K562 (cell line): ENCODE results near the gene ANKRD13B. TPM values are rescaled to one million over a fixed set of nuclear protein-coding genes. Genes with fewer than 3 reads are reported as not detected.

Source experiments
- ATAC-seq: fragments of 200-7000 bp; cut with Tn5 transposase; 3 replicates; pipeline ENCODE4 v1.9.1; 2020; ENCODE audit warnings: moderate library complexity
- BruUV-seq: library from RNA; stranded (reverse); fragments of 400-500 nt; replicated peaks from 2 replicates; lab custom pipeline; 2021; lab: Mats Ljungman, UMichigan
- CTCF ChIA-PET: fragments of 300-600 bp; formaldehyde crosslinking; extraction: SDS; loops from one replicate; lab custom pipeline; 2021; ENCODE audit warnings: low intra/inter-chr PET ratio; lab: Yijun Ruan, JAX
- POLR2A ChIA-PET: fragments of 300-600, 350-650 bp; sonication (Branson Sonifier 250); formaldehyde crosslinking; extraction: SDS; loops from one replicate; lab custom pipeline; 2021; ENCODE audit warnings: antibody characterized with exemption, inconsistent platforms; lab: Yijun Ruan, JAX
- DNase-seq, 4 experiments: peaks; one replicate each; pipeline versions ENCODE4 v3.0.0 to v3.0.0-alpha.2; 2011 to 2018; ENCODE audit warnings: low spot score in 3 of 4, mixed read lengths in 3 of 4; ENCODE audit errors: extremely low read depth in 1 of 4
- FAIRE-seq: peaks from 2 replicates; lab custom pipeline; 2011; peaks lifted over from hg19 to GRCh38; lab: Jason Lieb, UNC
- H2AFZ ChIP-seq: 2 replicates; pipeline ENCODE4 v1.6.0; 2011; ENCODE audit warnings: low read depth, low read length, control low read depth, inconsistent platforms
- H3K27ac ChIP-seq: fragments of 200-600 bp; 3 replicates; pipeline ENCODE4 v1.8.0; 2011; ENCODE audit warnings: low read depth, mild to moderate bottlenecking, control low read depth, inconsistent platforms, low read length, moderate library complexity, mixed read lengths; ENCODE audit errors: extremely low read depth
- H3K27me3 ChIP-seq, 2 experiments: fragments of 300-600 bp in 1 of 2; 2 replicates in 1 of 2; 3 replicates in 1 of 2; pipeline versions ENCODE4 v1.6.0 to v1.8.0; 2011; ENCODE audit warnings: inconsistent platforms in 2 of 2, low read length in 2 of 2, mild to moderate bottlenecking in 1 of 2, mixed read lengths in 1 of 2, moderate library complexity in 1 of 2; ENCODE audit not compliant: control insufficient read depth in 2 of 2, insufficient read depth in 2 of 2
- H3K36me3 ChIP-seq: fragments of 300-600 bp; 3 replicates; pipeline ENCODE4 v1.8.0; 2011; ENCODE audit warnings: mild to moderate bottlenecking, low read length, inconsistent platforms; ENCODE audit not compliant: control insufficient read depth, insufficient read depth
- H3K4me1 ChIP-seq, 2 experiments: fragments of 200-600 bp in 1 of 2; replicated peaks in 1 of 2; 2 replicates in 1 of 2; 3 replicates in 1 of 2; pipeline versions ENCODE4 v1.5.1 to v1.8.0; 2011; ENCODE audit warnings: inconsistent platforms in 2 of 2, low read length in 2 of 2, mild to moderate bottlenecking in 1 of 2, mixed read lengths in 1 of 2, moderate library complexity in 1 of 2; ENCODE audit not compliant: control insufficient read depth in 2 of 2, insufficient read depth in 2 of 2
- H3K4me2 ChIP-seq: 2 replicates; pipeline ENCODE4 v1.6.1; 2011; ENCODE audit warnings: low read length, control low read depth, inconsistent platforms, mixed read lengths; ENCODE audit not compliant: insufficient read depth
- H3K4me3 ChIP-seq: fragments of 200-600 bp; sonication (generic), shearing (Covaris generic); 2 replicates; pipeline ENCODE4 v1.5.1; 2016; ENCODE audit warnings: control low read depth, inconsistent platforms
- H3K79me2 ChIP-seq: fragments of 200-600 bp; 3 replicates; pipeline ENCODE4 v1.8.0; 2011; ENCODE audit warnings: low read length, inconsistent platforms; ENCODE audit not compliant: control insufficient read depth, insufficient read depth
- H3K9ac ChIP-seq, 2 experiments: 2 replicates each; pipeline versions ENCODE4 v1.6.0 to v1.6.1; 2011; ENCODE audit warnings: low read depth in 2 of 2, low read length in 2 of 2, control low read depth in 1 of 2, inconsistent platforms in 1 of 2, mild to moderate bottlenecking in 1 of 2, mixed read lengths in 1 of 2; ENCODE audit not compliant: insufficient read depth in 1 of 2
- H3K9me1 ChIP-seq: one replicate; pipeline ENCODE4 v1.6.0; 2011; ENCODE audit warnings: inconsistent platforms, mild to moderate bottlenecking, low read length, moderate library complexity; ENCODE audit not compliant: control insufficient read depth, insufficient read depth
- H3K9me3 ChIP-seq: replicated peaks from 2 replicates; pipeline ENCODE4 v1.5.1; 2011; ENCODE audit warnings: low read depth, low read length, inconsistent platforms; ENCODE audit not compliant: control insufficient read depth, insufficient read depth
- H4K20me1 ChIP-seq: replicated peaks from 2 replicates; pipeline ENCODE4 v1.6.1; 2011; ENCODE audit warnings: low read length, inconsistent platforms, mixed read lengths; ENCODE audit not compliant: control insufficient read depth, insufficient read depth
- ARID2 ChIP-seq: fragments of 450-650 bp; IDR thresholded peaks from 2 replicates; pipeline ENCODE4 v1.6.1; 2017; ENCODE audit warnings: antibody characterized with exemption, mild to moderate bottlenecking
- CEBPZ ChIP-seq: fragments of 150-350 bp; IDR thresholded peaks from 2 replicates; pipeline ENCODE4 v1.6.1; 2014; ENCODE audit warnings: low read depth, mild to moderate bottlenecking, low read length, borderline replicate concordance
- GTF2E2 ChIP-seq: fragments of 200-800 bp; sonication (Bioruptor generic); IDR thresholded peaks from 2 replicates; pipeline ENCODE4 v1.6.1; 2016; ENCODE audit warnings: missing genetic modification characterization, missing compliant biosample characterization
- HNRNPUL1 ChIP-seq: fragments of 200-400 bp; formaldehyde crosslinking; IDR thresholded peaks from 2 replicates; pipeline ENCODE4 v1.6.1; 2017; ENCODE audit warnings: low read length
- MAZ ChIP-seq, 2 experiments: fragments of 450-650 bp in 1 of 2; sonication (generic) in 1 of 2; formaldehyde crosslinking; IDR thresholded peaks in 1 of 2; conservative IDR thresholded peaks in 1 of 2; 2 replicates each; pipeline versions ENCODE4 v1.4.0 to v1.5.0; 2020; ENCODE audit warnings: mild to moderate bottlenecking in 1 of 2, missing genetic modification reagents in 1 of 2
- NCOA4 ChIP-seq: fragments of 450-650 bp; IDR thresholded peaks from 2 replicates; pipeline ENCODE4 v1.6.1; 2018; ENCODE audit warnings: mild to moderate bottlenecking; ENCODE audit not compliant: partially characterized antibody
- PHF8 ChIP-seq: fragments of 200-600 bp; sonication (generic); IDR thresholded peaks from 2 replicates; pipeline ENCODE4 v1.6.1; 2012; ENCODE audit warnings: mixed run types, mild to moderate bottlenecking, inconsistent platforms, low read length, moderate library complexity, borderline replicate concordance
- POLR2A ChIP-seq: fragments of 450-650 bp; conservative IDR thresholded peaks from 2 replicates; pipeline ENCODE4 v1.6.1; 2016
- RAD21 ChIP-seq, 2 experiments: fragments of 250-450 bp in 1 of 2; fragments of 450-650 bp in 1 of 2; sonication (Bioruptor Pico) in 1 of 2; formaldehyde crosslinking in 1 of 2; IDR thresholded peaks in 1 of 2; conservative IDR thresholded peaks in 1 of 2; 2 replicates each; pipeline versions ENCODE4 v1.4.0 to v1.8.0; 2020 to 2022; ENCODE audit warnings: mild to moderate bottlenecking in 2 of 2, moderate library complexity in 1 of 2
- SPI1 ChIP-seq: IDR thresholded peaks from 2 replicates; pipeline ENCODE4 v1.6.1; 2011; ENCODE audit warnings: low read depth, low read length, control low read depth, borderline replicate concordance
- SREBF2 ChIP-seq: sonication (generic); formaldehyde crosslinking; IDR thresholded peaks from 2 replicates; pipeline ENCODE4 v1.4.0; 2020; ENCODE audit warnings: mild to moderate bottlenecking, missing genetic modification reagents
- ZNF263 ChIP-seq: sonication (generic); formaldehyde crosslinking; IDR thresholded peaks from 2 replicates; pipeline ENCODE4 v1.8.0; 2022; ENCODE audit warnings: mild to moderate bottlenecking, missing genetic modification reagents, borderline replicate concordance
- WGBS: fragments of 100-300 bp; shearing (Covaris generic); methylation state at CpG from one replicate; pipeline ENCODE4 v1.1.6; 2016; ENCODE audit warnings: low coverage, mixed read lengths; ENCODE audit not compliant: insufficient coverage; ENCODE audit errors: missing lambda C conversion rate; 5-methylcytosine and 5-hydroxymethylcytosine counted together
- in situ Hi-C: fragments of 300-500 bp; cut with MboI; formaldehyde crosslinking; loops from 4 replicates; pipeline ENCODE4 v1.15.0; 2018; ENCODE audit warnings: inconsistent platforms, mixed read lengths
- intact Hi-C: fragments of 100-400 bp; cut with micrococcal nuclease; formaldehyde crosslinking; loops from 2 replicates; pipeline ENCODE4 v1.14.2; 2022
- polyA plus RNA-seq, 8 experiments: library from polyadenylated mRNA; depleted of rRNA in 4 of 8; stranded (reverse) in 5 of 8; unstranded in 3 of 8; fragments of >200 nt; fragmentation: Nextera tagmentation in 2 of 8; fragmentation: Illumina TruSeq in 1 of 8; extraction: Ambion mirVana in 2 of 8; extraction: Trizol in 1 of 8; gene quantifications; 2 replicates each; pipeline versions ENCODE4 v1.2.1 to v1.2.3, GENCODE V29; 2011 to 2014; ENCODE audit warnings: inconsistent platforms in 1 of 8, missing spikeins in 1 of 8
- total RNA-seq, 7 experiments: library from RNA; depleted of rRNA in 6 of 7; stranded (reverse); fragments of >200 nt in 6 of 7; fragmentation: Illumina TruSeq in 2 of 7; extraction: Trizol in 2 of 7; gene quantifications; 2 replicates each; pipeline versions ENCODE4 v1.2.1 to v1.2.3, GENCODE V29; 2011 to 2021; ENCODE audit warnings: low replicate concordance in 1 of 7
- TF ChIP-seq, protein P1 (sequence below): fragments of 450-650 bp; IDR thresholded peaks from 2 replicates; pipeline ENCODE4 v1.7.0; 2016; ENCODE audit warnings: borderline replicate concordance
- TF ChIP-seq, protein P2 (sequence below): fragments of 250-450 bp; sonication (Bioruptor Pico); IDR thresholded peaks from 2 replicates; pipeline ENCODE4 v1.8.0; 2022; ENCODE audit warnings: moderate library complexity, mild to moderate bottlenecking, inconsistent platforms

The ANKRD13B gene
- total and polyA plus RNA-seq, 9 of the 15 experiments (the other 6 are each of a cell fraction or from before 2014, with no cell fraction given) = 0.15 to 28.1 (median 4.6) TPM

DNA sequence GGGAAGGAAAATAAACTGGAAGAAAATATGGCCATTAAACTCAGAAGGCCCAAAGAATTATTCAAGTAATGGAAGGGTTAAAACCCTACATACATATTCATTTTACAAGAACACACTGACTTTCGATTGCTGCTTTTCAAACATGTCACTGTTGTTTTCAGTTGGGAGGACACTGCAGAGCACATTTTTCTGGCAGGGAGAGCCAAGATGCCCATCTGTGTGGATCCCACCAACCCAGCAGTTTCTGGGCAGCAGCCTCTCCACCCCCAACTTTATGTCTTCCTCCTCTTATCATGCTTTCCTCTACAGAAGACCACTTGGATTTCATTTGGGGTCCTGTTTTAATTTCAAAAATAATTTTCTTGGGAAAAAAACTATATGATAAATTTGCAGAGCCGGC lies 36.9 kb downstream of the ANKRD13B start:
- ChIA-PET POLR2A (no interaction called here), CTCF (no interaction called here)
- peaks cover 11% of the 10 kb centered on the region; the same call in 2 of the 3 replicates for H3K36me3 ChIP-seq
- intact Hi-C loops = loop anchor here (10.0 kb wide), 1 partner anchor 375 kb away; no protein-coding TSS in a partner anchor
- no TSS peak for BruUV-seq
- in situ Hi-C loops = no loop called here
- no peak overlapping the region for H2AFZ ChIP-seq
- no peaks in the 10 kb centered on the region for H3K9me3 ChIP-seq
- no peak overlapping the region for H3K4me2 ChIP-seq
- WGBS = 24% methylated on average over 2 of the region's 2 CpGs
- no peaks in the 10 kb centered on the region for H3K9me1 ChIP-seq
- H3K27me3 ChIP-seq = no peaks in the 10 kb centered on the region
- FAIRE-seq (no peak), DNase-seq (no peak), ATAC-seq (no peak)
- no peaks in the 10 kb centered on the region for H3K79me2 ChIP-seq
- no peaks in the 10 kb centered on the region for H3K4me1 ChIP-seq
- no peak overlapping the region for H3K27ac ChIP-seq
- no peak overlapping the region for H3K4me3 ChIP-seq
- no peaks in the 10 kb centered on the region for H4K20me1 ChIP-seq
- H3K9ac ChIP-seq = no peak overlapping the region
- TF ChIP-seq, protein P1, sequence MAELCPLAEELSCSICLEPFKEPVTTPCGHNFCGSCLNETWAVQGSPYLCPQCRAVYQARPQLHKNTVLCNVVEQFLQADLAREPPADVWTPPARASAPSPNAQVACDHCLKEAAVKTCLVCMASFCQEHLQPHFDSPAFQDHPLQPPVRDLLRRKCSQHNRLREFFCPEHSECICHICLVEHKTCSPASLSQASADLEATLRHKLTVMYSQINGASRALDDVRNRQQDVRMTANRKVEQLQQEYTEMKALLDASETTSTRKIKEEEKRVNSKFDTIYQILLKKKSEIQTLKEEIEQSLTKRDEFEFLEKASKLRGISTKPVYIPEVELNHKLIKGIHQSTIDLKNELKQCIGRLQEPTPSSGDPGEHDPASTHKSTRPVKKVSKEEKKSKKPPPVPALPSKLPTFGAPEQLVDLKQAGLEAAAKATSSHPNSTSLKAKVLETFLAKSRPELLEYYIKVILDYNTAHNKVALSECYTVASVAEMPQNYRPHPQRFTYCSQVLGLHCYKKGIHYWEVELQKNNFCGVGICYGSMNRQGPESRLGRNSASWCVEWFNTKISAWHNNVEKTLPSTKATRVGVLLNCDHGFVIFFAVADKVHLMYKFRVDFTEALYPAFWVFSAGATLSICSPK = no peak
- TF ChIP-seq RAD21 (CRISPR knock-in tag; conservative IDR thresholded peaks at IDR 0.05 in 1 of 2, IDR thresholded peaks at IDR 0.05 in 1 of 2) (no peak), MAZ (CRISPR knock-in tag; conservative IDR thresholded peaks at IDR 0.05 in 1 of 2, IDR thresholded peaks at IDR 0.05 in 1 of 2) (no peak), SREBF2 (CRISPR knock-in tag) (no peak), PHF8 (no peak), SPI1 (no peak), NCOA4 (no peak), POLR2A (no peak), HNRNPUL1 (no peak), ZNF263 (no peak), ARID2 (no peak), CEBPZ (no peak), GTF2E2 (tag) (no peak)
- TF ChIP-seq, protein P2, sequence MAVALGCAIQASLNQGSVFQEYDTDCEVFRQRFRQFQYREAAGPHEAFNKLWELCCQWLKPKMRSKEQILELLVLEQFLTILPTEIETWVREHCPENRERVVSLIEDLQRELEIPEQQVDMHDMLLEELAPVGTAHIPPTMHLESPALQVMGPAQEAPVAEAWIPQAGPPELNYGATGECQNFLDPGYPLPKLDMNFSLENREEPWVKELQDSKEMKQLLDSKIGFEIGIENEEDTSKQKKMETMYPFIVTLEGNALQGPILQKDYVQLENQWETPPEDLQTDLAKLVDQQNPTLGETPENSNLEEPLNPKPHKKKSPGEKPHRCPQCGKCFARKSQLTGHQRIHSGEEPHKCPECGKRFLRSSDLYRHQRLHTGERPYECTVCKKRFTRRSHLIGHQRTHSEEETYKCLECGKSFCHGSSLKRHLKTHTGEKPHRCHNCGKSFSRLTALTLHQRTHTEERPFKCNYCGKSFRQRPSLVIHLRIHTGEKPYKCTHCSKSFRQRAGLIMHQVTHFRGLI (CRISPR knock-in tag) = no peak
